WTC11 (cell line): ENCODE results near the gene METTL21A. TPM values are rescaled to one million over a fixed set of nuclear protein-coding genes. Genes with fewer than 3 reads are reported as not detected.
A peak's percentile ranks its signal among the peaks of the same experiment; 100 is the strongest.

Experiments used
- ATAC-seq: fragments of 200-7000 bp; cut with Tn5 transposase; 2 replicates; pipeline ENCODE4 v1.10.0; 2021; ENCODE audit warnings: mild to moderate bottlenecking, moderate library complexity
- CTCF ChIA-PET: fragments of 300-600 bp; sonication (Branson Sonifier 250); formaldehyde crosslinking; loops from one replicate; lab custom pipeline; 2021; ENCODE audit warnings: antibody characterized with exemption; lab: Charles Lee
- POLR2A ChIA-PET: fragments of 350-600 bp; sonication (Branson Sonifier 250); formaldehyde crosslinking; loops from one replicate; lab custom pipeline; 2021; ENCODE audit warnings: antibody characterized with exemption; lab: Charles Lee
- DNase-seq: peaks from one replicate; pipeline ENCODE4 v3.0.0; 2021; ENCODE audit warnings: low spot score
- H3K27ac Mint-ChIP-seq: 2 replicates; pipeline ENCODE4 v1.8.0; 2021; ENCODE audit warnings: mixed read lengths
- H3K27me3 Mint-ChIP-seq: 2 replicates; pipeline ENCODE4 v1.8.0; 2021; ENCODE audit warnings: low read depth, mild to moderate bottlenecking, moderate library complexity, mixed read lengths
- H3K36me3 Mint-ChIP-seq: 2 replicates; pipeline ENCODE4 v1.8.0; 2021; ENCODE audit warnings: mixed read lengths
- H3K4me1 Mint-ChIP-seq: 2 replicates; pipeline ENCODE4 v1.8.0; 2022; ENCODE audit warnings: mixed read lengths
- H3K4me3 Mint-ChIP-seq: 2 replicates; pipeline ENCODE4 v1.8.0; 2021; ENCODE audit warnings: mild to moderate bottlenecking, moderate library complexity, mixed read lengths
- H3K9me3 Mint-ChIP-seq: 2 replicates; pipeline ENCODE4 v1.8.0; 2021; ENCODE audit warnings: mixed read lengths
- AFF4 ChIP-seq: sonication (generic); formaldehyde crosslinking; IDR thresholded peaks from 2 replicates; pipeline ENCODE4 v1.8.1; 2023; ENCODE audit warnings: mild to moderate bottlenecking, missing genetic modification reagents, borderline replicate concordance
- CDX4 ChIP-seq: fragments of 250-450 bp; sonication (Bioruptor Pico); IDR thresholded peaks from 2 replicates; pipeline ENCODE4 v1.9.0; 2021; ENCODE audit warnings: moderate library complexity, mild to moderate bottlenecking, inconsistent platforms, borderline replicate concordance
- E2F1 ChIP-seq: sonication (generic); formaldehyde crosslinking; IDR thresholded peaks from 2 replicates; pipeline ENCODE4 v1.8.0; 2022; ENCODE audit warnings: mild to moderate bottlenecking, missing genetic modification reagents
- ERG ChIP-seq: fragments of 250-450 bp; sonication (Bioruptor Pico); IDR thresholded peaks from 2 replicates; pipeline ENCODE4 v1.8.0; 2021; ENCODE audit warnings: mild to moderate bottlenecking
- FOXK1 ChIP-seq: sonication (generic); formaldehyde crosslinking; IDR thresholded peaks from 2 replicates; pipeline ENCODE4 v1.8.0; 2022; ENCODE audit warnings: mild to moderate bottlenecking, moderate library complexity, missing genetic modification reagents
- FOXP1 ChIP-seq: sonication (generic); formaldehyde crosslinking; IDR thresholded peaks from 2 replicates; pipeline ENCODE4 v1.8.0; 2022; ENCODE audit warnings: missing genetic modification reagents, mild to moderate bottlenecking, moderate library complexity, borderline replicate concordance
- GRHL2 ChIP-seq: fragments of 250-450 bp; sonication (Bioruptor Pico); IDR thresholded peaks from 2 replicates; pipeline ENCODE4 v1.8.0; 2022; ENCODE audit warnings: mild to moderate bottlenecking, moderate library complexity; ENCODE audit not compliant: insufficient replicate concordance, severe bottlenecking
- IRF2 ChIP-seq: sonication (generic); formaldehyde crosslinking; IDR thresholded peaks from 2 replicates; pipeline ENCODE4 v1.8.0; 2022; ENCODE audit warnings: low read depth, missing genetic modification reagents, borderline replicate concordance
- MXD4 ChIP-seq: fragments of 250-450 bp; sonication (Bioruptor Pico); IDR thresholded peaks from 2 replicates; pipeline ENCODE4 v1.8.0; 2021; ENCODE audit warnings: mild to moderate bottlenecking, moderate library complexity, borderline replicate concordance
- NR2C2 ChIP-seq: sonication (generic); formaldehyde crosslinking; IDR thresholded peaks from 2 replicates; pipeline ENCODE4 v1.8.0; 2022; ENCODE audit warnings: mild to moderate bottlenecking, missing genetic modification reagents
- TEAD4 ChIP-seq: sonication (generic); formaldehyde crosslinking; IDR thresholded peaks from 2 replicates; pipeline ENCODE4 v1.8.0; 2022; ENCODE audit warnings: mild to moderate bottlenecking, missing genetic modification reagents
- TP53 ChIP-seq: sonication (generic); formaldehyde crosslinking; IDR thresholded peaks from 2 replicates; pipeline ENCODE4 v1.8.1; 2023; ENCODE audit warnings: mild to moderate bottlenecking, missing genetic modification reagents
- ZNF232 ChIP-seq: sonication (generic); formaldehyde crosslinking; IDR thresholded peaks from 2 replicates; pipeline ENCODE4 v1.8.0; 2022; ENCODE audit warnings: mild to moderate bottlenecking, missing genetic modification reagents
- ZNF416 ChIP-seq: fragments of 250-450 bp; sonication (Bioruptor Pico); IDR thresholded peaks from 2 replicates; pipeline ENCODE4 v1.9.0; 2021; ENCODE audit warnings: mild to moderate bottlenecking, inconsistent platforms
- ZNF425 ChIP-seq: fragments of 250-450 bp; sonication (Bioruptor Pico); conservative IDR thresholded peaks from 2 replicates; pipeline ENCODE4 v1.9.0; 2021; ENCODE audit warnings: mild to moderate bottlenecking
- ZNF532 ChIP-seq: fragments of 250-450 bp; sonication (Bioruptor Pico); IDR thresholded peaks from 2 replicates; pipeline ENCODE4 v1.9.0; 2021; ENCODE audit warnings: mild to moderate bottlenecking, borderline replicate concordance
- total RNA-seq: library from RNA; stranded (reverse); gene quantifications from 3 replicates; pipeline ENCODE4 v1.2.3, GENCODE V29; 2021
- TF ChIP-seq, protein P1 (sequence below): sonication (generic); formaldehyde crosslinking; IDR thresholded peaks from 2 replicates; pipeline ENCODE4 v1.8.0; 2023; ENCODE audit warnings: mild to moderate bottlenecking, missing genetic modification reagents
- TF ChIP-seq, protein P2 (sequence below): sonication (generic); formaldehyde crosslinking; IDR thresholded peaks from 2 replicates; pipeline ENCODE4 v1.8.1; 2023; ENCODE audit warnings: mild to moderate bottlenecking, moderate library complexity, missing genetic modification reagents

Gene METTL21A
- total RNA-seq, 1 experiment from 2014 or later, result 56.4 TPM

DNA sequence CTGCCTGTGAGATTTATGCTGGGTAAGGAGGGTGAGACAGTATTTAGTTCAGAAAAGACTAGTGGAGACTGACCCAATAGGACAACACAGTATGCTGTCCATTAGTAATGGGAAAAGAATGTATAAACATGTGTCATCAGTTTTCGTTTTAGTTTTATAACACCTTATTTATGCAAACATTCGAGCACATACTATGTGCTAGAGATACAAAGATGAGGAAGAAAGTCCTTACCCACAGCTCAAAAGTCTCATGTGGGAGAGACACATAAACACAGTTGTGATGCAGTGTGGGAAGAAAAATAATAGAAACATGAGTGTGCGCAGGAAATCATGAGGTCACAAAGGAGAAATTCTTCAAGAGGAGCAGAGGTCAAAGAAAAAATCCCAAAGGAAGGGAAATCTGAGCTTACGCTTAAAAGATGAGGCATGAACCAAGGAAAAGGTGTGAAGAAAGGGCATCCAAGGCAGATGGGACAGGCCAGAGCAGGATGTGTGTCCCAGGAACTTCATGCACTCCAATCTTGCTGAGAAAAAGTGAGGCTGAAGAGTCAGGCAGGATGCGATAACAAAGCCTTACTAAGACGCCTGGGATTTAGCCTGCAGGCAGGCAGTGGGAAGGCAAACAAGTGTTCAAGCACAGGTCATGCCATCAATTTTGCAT is 8.1 kb downstream of the METTL21A start:
- no peak overlapping the region for H3K4me3 Mint-ChIP-seq
- ChIA-PET CTCF (interaction anchor here (0.5 to 1.7 kb wide), 3 partner anchors 9 to 220 kb away, joined by 4 to 5 read pairs (median 4); no protein-coding TSS in a partner anchor), POLR2A (no interaction called here)
- TF ChIP-seq TP53 (CRISPR knock-in tag), result no peak
- no peak for TF ChIP-seq ZNF425 (CRISPR knock-in tag)
- no peak for TF ChIP-seq FOXK1 (CRISPR knock-in tag)
- no peak for TF ChIP-seq NR2C2 (CRISPR knock-in tag)
- TF ChIP-seq ZNF532 (CRISPR knock-in tag), result no peak
- no peak for TF ChIP-seq ZNF416
- TF ChIP-seq, protein P1, sequence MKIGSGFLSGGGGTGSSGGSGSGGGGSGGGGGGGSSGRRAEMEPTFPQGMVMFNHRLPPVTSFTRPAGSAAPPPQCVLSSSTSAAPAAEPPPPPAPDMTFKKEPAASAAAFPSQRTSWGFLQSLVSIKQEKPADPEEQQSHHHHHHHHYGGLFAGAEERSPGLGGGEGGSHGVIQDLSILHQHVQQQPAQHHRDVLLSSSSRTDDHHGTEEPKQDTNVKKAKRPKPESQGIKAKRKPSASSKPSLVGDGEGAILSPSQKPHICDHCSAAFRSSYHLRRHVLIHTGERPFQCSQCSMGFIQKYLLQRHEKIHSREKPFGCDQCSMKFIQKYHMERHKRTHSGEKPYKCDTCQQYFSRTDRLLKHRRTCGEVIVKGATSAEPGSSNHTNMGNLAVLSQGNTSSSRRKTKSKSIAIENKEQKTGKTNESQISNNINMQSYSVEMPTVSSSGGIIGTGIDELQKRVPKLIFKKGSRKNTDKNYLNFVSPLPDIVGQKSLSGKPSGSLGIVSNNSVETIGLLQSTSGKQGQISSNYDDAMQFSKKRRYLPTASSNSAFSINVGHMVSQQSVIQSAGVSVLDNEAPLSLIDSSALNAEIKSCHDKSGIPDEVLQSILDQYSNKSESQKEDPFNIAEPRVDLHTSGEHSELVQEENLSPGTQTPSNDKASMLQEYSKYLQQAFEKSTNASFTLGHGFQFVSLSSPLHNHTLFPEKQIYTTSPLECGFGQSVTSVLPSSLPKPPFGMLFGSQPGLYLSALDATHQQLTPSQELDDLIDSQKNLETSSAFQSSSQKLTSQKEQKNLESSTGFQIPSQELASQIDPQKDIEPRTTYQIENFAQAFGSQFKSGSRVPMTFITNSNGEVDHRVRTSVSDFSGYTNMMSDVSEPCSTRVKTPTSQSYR (CRISPR knock-in tag), result no peak
- TF ChIP-seq, protein P2, sequence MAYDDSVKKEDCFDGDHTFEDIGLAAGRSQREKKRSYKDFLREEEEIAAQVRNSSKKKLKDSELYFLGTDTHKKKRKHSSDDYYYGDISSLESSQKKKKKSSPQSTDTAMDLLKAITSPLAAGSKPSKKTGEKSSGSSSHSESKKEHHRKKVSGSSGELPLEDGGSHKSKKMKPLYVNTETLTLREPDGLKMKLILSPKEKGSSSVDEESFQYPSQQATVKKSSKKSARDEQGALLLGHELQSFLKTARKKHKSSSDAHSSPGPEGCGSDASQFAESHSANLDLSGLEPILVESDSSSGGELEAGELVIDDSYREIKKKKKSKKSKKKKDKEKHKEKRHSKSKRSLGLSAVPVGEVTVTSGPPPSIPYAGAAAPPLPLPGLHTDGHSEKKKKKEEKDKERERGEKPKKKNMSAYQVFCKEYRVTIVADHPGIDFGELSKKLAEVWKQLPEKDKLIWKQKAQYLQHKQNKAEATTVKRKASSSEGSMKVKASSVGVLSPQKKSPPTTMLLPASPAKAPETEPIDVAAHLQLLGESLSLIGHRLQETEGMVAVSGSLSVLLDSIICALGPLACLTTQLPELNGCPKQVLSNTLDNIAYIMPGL (CRISPR knock-in tag), result no peak
- TF ChIP-seq FOXP1 (CRISPR knock-in tag), result no peak
- no peak for TF ChIP-seq CDX4 (CRISPR knock-in tag)
- no peak for TF ChIP-seq ERG (CRISPR knock-in tag)
- no peak for TF ChIP-seq IRF2 (CRISPR knock-in tag)
- TF ChIP-seq MXD4 (CRISPR knock-in tag), result no peak
- TF ChIP-seq TEAD4, result no peak
- no peak for TF ChIP-seq AFF4 (CRISPR knock-in tag)
- TF ChIP-seq E2F1 (CRISPR knock-in tag), result no peak
- TF ChIP-seq GRHL2 (CRISPR knock-in tag), result no peak
- no peak for TF ChIP-seq ZNF232 (CRISPR knock-in tag)
- peaks cover 79% of the 10 kb centered on the region for H3K36me3 Mint-ChIP-seq
- H3K27me3 Mint-ChIP-seq, result no peaks in the 10 kb centered on the region
- DNase-seq (no peak), ATAC-seq (peak; percentile 69)
- peaks cover 7% of the 10 kb centered on the region for H3K4me1 Mint-ChIP-seq
- H3K9me3 Mint-ChIP-seq, result no peaks in the 10 kb centered on the region
- H3K27ac Mint-ChIP-seq, result peak overlapping the region; percentile 14; the same call in 1 of the 2 replicates
